NB4 (cell line): ENCODE measurements around the gene PAFAH1B2.
"Not testable (repeated sequence)": the region's sequence is repeated elsewhere in the genome, so short reads cannot be mapped to it uniquely, and the experiment has no call there.

Source experiments
- TF ChIP-seq, protein P1 (sequence below): IDR thresholded peaks from 2 replicates; pipeline ENCODE4 v1.6.1; 2011; ENCODE audit warnings: low read depth, low read length
- TF ChIP-seq, protein P2 (sequence below): IDR thresholded peaks from one replicate; pipeline ENCODE4 v1.5.1; 2012; ENCODE audit warnings: low read depth, low read length

DNA sequence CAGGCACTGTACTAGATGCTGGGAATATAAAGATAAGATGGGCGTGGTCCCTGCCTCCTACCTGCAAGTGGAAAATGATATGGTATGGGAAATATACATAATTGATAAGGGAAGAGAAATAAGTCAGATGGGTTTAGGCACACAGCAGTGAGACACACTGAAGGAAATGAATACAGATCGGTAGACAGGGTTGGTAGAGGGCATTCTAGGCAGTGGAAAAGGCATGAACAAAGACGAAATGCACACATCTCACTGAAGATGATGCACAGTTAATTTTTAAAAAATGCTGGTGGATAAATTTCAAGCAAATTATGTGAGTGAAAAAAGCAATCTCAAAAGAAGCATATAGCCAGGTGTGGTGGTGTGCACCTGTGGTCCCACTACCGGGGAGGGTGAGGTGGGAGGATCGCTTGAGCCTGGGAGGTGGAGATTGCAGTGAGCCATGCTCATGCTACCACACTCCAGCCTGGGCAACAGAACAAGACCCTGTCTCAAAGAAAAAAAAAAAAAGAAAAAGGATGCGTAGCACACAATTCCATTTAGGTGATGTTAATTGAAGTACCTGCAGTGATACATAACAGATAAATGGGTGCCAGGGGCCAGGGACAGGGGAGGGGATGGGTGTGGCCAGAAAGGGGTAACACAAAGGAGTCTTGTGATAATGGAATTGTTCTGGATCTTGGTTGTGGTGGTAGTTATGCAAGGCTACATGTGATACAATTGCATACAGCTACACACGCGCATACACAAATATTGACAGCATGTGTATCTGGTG is 65.5 kb downstream of the PAFAH1B2 start:
- TF ChIP-seq, protein P1, sequence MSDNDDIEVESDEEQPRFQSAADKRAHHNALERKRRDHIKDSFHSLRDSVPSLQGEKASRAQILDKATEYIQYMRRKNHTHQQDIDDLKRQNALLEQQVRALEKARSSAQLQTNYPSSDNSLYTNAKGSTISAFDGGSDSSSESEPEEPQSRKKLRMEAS = not testable (repeated sequence)
- TF ChIP-seq, protein P2, sequence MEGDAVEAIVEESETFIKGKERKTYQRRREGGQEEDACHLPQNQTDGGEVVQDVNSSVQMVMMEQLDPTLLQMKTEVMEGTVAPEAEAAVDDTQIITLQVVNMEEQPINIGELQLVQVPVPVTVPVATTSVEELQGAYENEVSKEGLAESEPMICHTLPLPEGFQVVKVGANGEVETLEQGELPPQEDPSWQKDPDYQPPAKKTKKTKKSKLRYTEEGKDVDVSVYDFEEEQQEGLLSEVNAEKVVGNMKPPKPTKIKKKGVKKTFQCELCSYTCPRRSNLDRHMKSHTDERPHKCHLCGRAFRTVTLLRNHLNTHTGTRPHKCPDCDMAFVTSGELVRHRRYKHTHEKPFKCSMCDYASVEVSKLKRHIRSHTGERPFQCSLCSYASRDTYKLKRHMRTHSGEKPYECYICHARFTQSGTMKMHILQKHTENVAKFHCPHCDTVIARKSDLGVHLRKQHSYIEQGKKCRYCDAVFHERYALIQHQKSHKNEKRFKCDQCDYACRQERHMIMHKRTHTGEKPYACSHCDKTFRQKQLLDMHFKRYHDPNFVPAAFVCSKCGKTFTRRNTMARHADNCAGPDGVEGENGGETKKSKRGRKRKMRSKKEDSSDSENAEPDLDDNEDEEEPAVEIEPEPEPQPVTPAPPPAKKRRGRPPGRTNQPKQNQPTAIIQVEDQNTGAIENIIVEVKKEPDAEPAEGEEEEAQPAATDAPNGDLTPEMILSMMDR = not testable (repeated sequence)
